K562 (cell line): ENCODE results near the gene MTPN. TPM values are rescaled to one million over a fixed set of nuclear protein-coding genes. Genes with fewer than 3 reads are reported as not detected.

Experiments used
- ARID2 ChIP-seq: fragments of 450-650 bp; IDR thresholded peaks from 2 replicates; pipeline ENCODE4 v1.6.1; 2017; ENCODE audit warnings: antibody characterized with exemption, mild to moderate bottlenecking
- CBFA2T2 ChIP-seq: fragments of 450-650 bp; conservative IDR thresholded peaks from 2 replicates; pipeline ENCODE4 v1.6.1; 2017; ENCODE audit warnings: mild to moderate bottlenecking
- CBX8 ChIP-seq: fragments of 200-600 bp; sonication (generic); IDR thresholded peaks from 2 replicates; pipeline ENCODE4 v1.6.1; 2012; ENCODE audit warnings: borderline replicate concordance, mixed run types, low read depth, mild to moderate bottlenecking, moderate library complexity, mixed read lengths, low read length, control low read depth, inconsistent platforms; ENCODE audit not compliant: poor library complexity, severe bottlenecking; ENCODE audit errors: extremely low read depth
- CEBPB ChIP-seq: fragments of 450-650 bp; IDR thresholded peaks from 2 replicates; pipeline ENCODE4 v1.6.1; 2016; ENCODE audit warnings: missing genetic modification characterization, missing compliant biosample characterization
- CREM ChIP-seq: IDR thresholded peaks from 2 replicates; pipeline ENCODE4 v1.6.1; 2014; ENCODE audit warnings: antibody characterized with exemption, low read depth
- CXXC5 ChIP-seq: fragments of 250-450 bp; sonication (Bioruptor Pico); IDR thresholded peaks from 2 replicates; pipeline ENCODE4 v1.8.0; 2022; ENCODE audit warnings: inconsistent platforms, mild to moderate bottlenecking, moderate library complexity
- EP400 ChIP-seq: fragments of 450-650 bp; IDR thresholded peaks from 2 replicates; pipeline ENCODE4 v1.6.1; 2017; ENCODE audit warnings: antibody characterized with exemption, mild to moderate bottlenecking, moderate library complexity
- EZH2 ChIP-seq: IDR thresholded peaks from 2 replicates; pipeline ENCODE4 v1.6.1; 2012; ENCODE audit warnings: low read depth, mild to moderate bottlenecking, inconsistent platforms, low read length, borderline replicate concordance
- GTF2A2 ChIP-seq: IDR thresholded peaks from 2 replicates; pipeline ENCODE4 v1.6.1; 2016; ENCODE audit warnings: mild to moderate bottlenecking, missing genetic modification characterization, missing compliant biosample characterization
- KHSRP ChIP-seq: fragments of 450-650 bp; IDR thresholded peaks from 2 replicates; pipeline ENCODE4 v1.6.1; 2017
- MCM5 ChIP-seq: fragments of 450-650 bp; IDR thresholded peaks from 2 replicates; pipeline ENCODE4 v1.6.1; 2016; ENCODE audit warnings: low read depth
- PHF20 ChIP-seq: fragments of 450-650 bp; IDR thresholded peaks from 2 replicates; pipeline ENCODE4 v1.6.1; 2018; ENCODE audit not compliant: partially characterized antibody
- POLR2A ChIP-seq: fragments of 450-650 bp; conservative IDR thresholded peaks from 2 replicates; pipeline ENCODE4 v1.6.1; 2016
- RAD21 ChIP-seq, 2 experiments: fragments of 250-450 bp in 1 of 2; fragments of 450-650 bp in 1 of 2; sonication (Bioruptor Pico) in 1 of 2; formaldehyde crosslinking in 1 of 2; IDR thresholded peaks in 1 of 2; conservative IDR thresholded peaks in 1 of 2; 2 replicates each; pipeline versions ENCODE4 v1.4.0 to v1.8.0; 2020 to 2022; ENCODE audit warnings: mild to moderate bottlenecking in 2 of 2, moderate library complexity in 1 of 2
- TARDBP ChIP-seq: fragments of 450-650 bp; IDR thresholded peaks from 2 replicates; pipeline ENCODE4 v1.6.1; 2016
- TEAD1 ChIP-seq, 2 experiments: fragments of 450-650 bp in 1 of 2; sonication (generic) in 1 of 2; formaldehyde crosslinking; IDR thresholded peaks; 2 replicates each; pipeline versions ENCODE4 v1.4.0 to v1.8.0; 2020 to 2022; ENCODE audit warnings: mild to moderate bottlenecking in 2 of 2, missing genetic modification reagents in 1 of 2
- TRIM24 ChIP-seq, 2 experiments: fragments of 450-650 bp; IDR thresholded peaks; 2 replicates each; pipeline ENCODE4 v1.6.1; 2016
- ZKSCAN3 ChIP-seq: fragments of 250-450 bp; sonication (Bioruptor Pico); IDR thresholded peaks from 2 replicates; pipeline ENCODE4 v1.4.0; 2020
- ZNF143 ChIP-seq: sonication (generic); formaldehyde crosslinking; IDR thresholded peaks from 2 replicates; pipeline ENCODE4 v1.9.0; 2022; ENCODE audit warnings: mild to moderate bottlenecking, missing genetic modification reagents
- ZNF146 ChIP-seq: IDR thresholded peaks from one replicate; pipeline ENCODE4 v1.6.1; 2018; ENCODE audit warnings: missing compliant biosample characterization; ENCODE audit not compliant: unreplicated experiment
- ZNF57 ChIP-seq: fragments of 450-650 bp; formaldehyde crosslinking; IDR thresholded peaks from 2 replicates; pipeline ENCODE4 v1.4.0; 2020; ENCODE audit warnings: mild to moderate bottlenecking, moderate library complexity
- ZZZ3 ChIP-seq: fragments of 450-650 bp; IDR thresholded peaks from 2 replicates; pipeline ENCODE4 v1.6.1; 2016; ENCODE audit warnings: antibody characterized with exemption, mild to moderate bottlenecking, moderate library complexity
- polyA plus RNA-seq, 8 experiments: library from polyadenylated mRNA; depleted of rRNA in 4 of 8; stranded (reverse) in 5 of 8; unstranded in 3 of 8; fragments of >200 nt; fragmentation: Nextera tagmentation in 2 of 8; fragmentation: Illumina TruSeq in 1 of 8; extraction: Ambion mirVana in 2 of 8; extraction: Trizol in 1 of 8; gene quantifications; 2 replicates each; pipeline versions ENCODE4 v1.2.1 to v1.2.3, GENCODE V29; 2011 to 2014; ENCODE audit warnings: inconsistent platforms in 1 of 8, missing spikeins in 1 of 8
- total RNA-seq, 7 experiments: library from RNA; depleted of rRNA in 6 of 7; stranded (reverse); fragments of >200 nt in 6 of 7; fragmentation: Illumina TruSeq in 2 of 7; extraction: Trizol in 2 of 7; gene quantifications; 2 replicates each; pipeline versions ENCODE4 v1.2.1 to v1.2.3, GENCODE V29; 2011 to 2021; ENCODE audit warnings: low replicate concordance in 1 of 7
- TF ChIP-seq, protein P1 (sequence below): fragments of 250-450 bp; sonication (Bioruptor Pico); IDR thresholded peaks from 2 replicates; pipeline ENCODE4 v1.5.0; 2020; ENCODE audit warnings: mild to moderate bottlenecking
- TF ChIP-seq, protein P2 (sequence below): sonication (generic); formaldehyde crosslinking; IDR thresholded peaks from 2 replicates; pipeline ENCODE4 v1.8.0; 2022; ENCODE audit warnings: missing genetic modification reagents, mild to moderate bottlenecking, borderline replicate concordance
- TF ChIP-seq, protein P3 (sequence below): fragments of 250-450 bp; sonication (Bioruptor Pico); IDR thresholded peaks from 2 replicates; pipeline ENCODE4 v1.5.0; 2021
- TF ChIP-seq, protein P4 (sequence below): sonication (generic); formaldehyde crosslinking; IDR thresholded peaks from 2 replicates; pipeline ENCODE4 v1.8.1; 2022; ENCODE audit warnings: missing genetic modification reagents
- TF ChIP-seq, protein P5 (sequence below): sonication (generic); formaldehyde crosslinking; IDR thresholded peaks from 2 replicates; pipeline ENCODE4 v1.8.1; 2022; ENCODE audit warnings: missing genetic modification reagents

The MTPN gene
- total and polyA plus RNA-seq, 9 of the 15 experiments (the other 6 are each of a cell fraction or from before 2014, with no cell fraction given): 68.5 to 261 (median 156) TPM

DNA sequence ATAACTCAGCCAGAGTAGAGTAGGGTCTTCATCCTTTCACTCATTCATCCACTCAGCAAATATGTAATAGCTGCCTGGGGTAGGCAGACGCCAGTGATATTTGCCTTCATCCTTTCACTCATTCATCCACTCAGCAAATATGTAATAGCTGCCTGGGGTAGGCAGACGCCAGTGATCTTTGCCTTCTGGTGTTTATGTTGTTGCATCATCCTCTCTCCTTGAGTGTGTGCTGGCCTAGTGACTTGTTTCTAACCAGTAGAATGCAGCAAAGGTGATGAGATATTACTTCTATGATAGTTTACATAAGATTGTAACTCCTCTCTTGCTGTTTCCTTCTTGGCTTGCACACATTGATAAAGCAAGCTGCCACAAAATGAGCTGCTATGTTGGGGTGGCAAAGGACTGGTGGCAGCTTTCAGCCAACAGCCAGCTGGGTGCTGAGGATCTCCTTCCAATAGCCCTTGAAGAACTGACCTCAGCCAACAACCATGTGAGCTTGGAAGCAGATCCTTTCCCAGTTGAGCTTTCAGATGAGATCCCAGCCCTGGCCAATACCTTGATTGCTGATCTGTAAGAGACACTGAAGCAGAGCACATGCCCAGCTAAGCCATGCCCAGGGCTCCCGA lies 23.2 kb upstream of the MTPN start (continued):
- TF ChIP-seq ZKSCAN3 (CRISPR knock-in tag): no peak
- TF ChIP-seq TRIM24 (IDR thresholded peaks at IDR 0.05): peak; percentile 75 to 81; a peak in 3 of 4 replicates
- TF ChIP-seq, protein P1, sequence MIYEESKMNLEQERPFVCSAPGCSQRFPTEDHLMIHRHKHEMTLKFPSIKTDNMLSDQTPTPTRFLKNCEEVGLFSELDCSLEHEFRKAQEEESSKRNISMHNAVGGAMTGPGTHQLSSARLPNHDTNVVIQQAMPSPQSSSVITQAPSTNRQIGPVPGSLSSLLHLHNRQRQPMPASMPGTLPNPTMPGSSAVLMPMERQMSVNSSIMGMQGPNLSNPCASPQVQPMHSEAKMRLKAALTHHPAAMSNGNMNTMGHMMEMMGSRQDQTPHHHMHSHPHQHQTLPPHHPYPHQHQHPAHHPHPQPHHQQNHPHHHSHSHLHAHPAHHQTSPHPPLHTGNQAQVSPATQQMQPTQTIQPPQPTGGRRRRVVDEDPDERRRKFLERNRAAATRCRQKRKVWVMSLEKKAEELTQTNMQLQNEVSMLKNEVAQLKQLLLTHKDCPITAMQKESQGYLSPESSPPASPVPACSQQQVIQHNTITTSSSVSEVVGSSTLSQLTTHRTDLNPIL (CRISPR knock-in tag): no peak
- TF ChIP-seq ZZZ3: no peak
- TF ChIP-seq, protein P2, sequence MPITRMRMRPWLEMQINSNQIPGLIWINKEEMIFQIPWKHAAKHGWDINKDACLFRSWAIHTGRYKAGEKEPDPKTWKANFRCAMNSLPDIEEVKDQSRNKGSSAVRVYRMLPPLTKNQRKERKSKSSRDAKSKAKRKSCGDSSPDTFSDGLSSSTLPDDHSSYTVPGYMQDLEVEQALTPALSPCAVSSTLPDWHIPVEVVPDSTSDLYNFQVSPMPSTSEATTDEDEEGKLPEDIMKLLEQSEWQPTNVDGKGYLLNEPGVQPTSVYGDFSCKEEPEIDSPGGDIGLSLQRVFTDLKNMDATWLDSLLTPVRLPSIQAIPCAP (CRISPR knock-in tag): no peak
- no peak for TF ChIP-seq ZNF146 (CRISPR knock-in tag)
- TF ChIP-seq, protein P3, sequence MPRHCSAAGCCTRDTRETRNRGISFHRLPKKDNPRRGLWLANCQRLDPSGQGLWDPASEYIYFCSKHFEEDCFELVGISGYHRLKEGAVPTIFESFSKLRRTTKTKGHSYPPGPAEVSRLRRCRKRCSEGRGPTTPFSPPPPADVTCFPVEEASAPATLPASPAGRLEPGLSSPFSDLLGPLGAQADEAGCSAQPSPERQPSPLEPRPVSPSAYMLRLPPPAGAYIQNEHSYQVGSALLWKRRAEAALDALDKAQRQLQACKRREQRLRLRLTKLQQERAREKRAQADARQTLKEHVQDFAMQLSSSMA (CRISPR knock-in tag): no peak
- no peak for TF ChIP-seq EZH2
- no peak for TF ChIP-seq TEAD1 (CRISPR knock-in tag; IDR thresholded peaks at IDR 0.05)
- TF ChIP-seq CREM: no peak
- no peak for TF ChIP-seq ZNF57 (CRISPR knock-in tag)
- TF ChIP-seq, protein P4, sequence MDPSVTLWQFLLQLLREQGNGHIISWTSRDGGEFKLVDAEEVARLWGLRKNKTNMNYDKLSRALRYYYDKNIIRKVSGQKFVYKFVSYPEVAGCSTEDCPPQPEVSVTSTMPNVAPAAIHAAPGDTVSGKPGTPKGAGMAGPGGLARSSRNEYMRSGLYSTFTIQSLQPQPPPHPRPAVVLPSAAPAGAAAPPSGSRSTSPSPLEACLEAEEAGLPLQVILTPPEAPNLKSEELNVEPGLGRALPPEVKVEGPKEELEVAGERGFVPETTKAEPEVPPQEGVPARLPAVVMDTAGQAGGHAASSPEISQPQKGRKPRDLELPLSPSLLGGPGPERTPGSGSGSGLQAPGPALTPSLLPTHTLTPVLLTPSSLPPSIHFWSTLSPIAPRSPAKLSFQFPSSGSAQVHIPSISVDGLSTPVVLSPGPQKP (CRISPR knock-in tag): no peak
- TF ChIP-seq ARID2: no peak
- TF ChIP-seq KHSRP: no peak
- TF ChIP-seq CBFA2T2: no peak
- TF ChIP-seq PHF20: no peak
- TF ChIP-seq CXXC5: peak; percentile 44; the same call in 1 of the 2 replicates
- TF ChIP-seq CBX8: no peak
- no peak for TF ChIP-seq TARDBP
- peak; percentile 60 for TF ChIP-seq EP400
- no peak for TF ChIP-seq MCM5
- TF ChIP-seq CEBPB: peak; percentile 80
- no peak for TF ChIP-seq POLR2A
- TF ChIP-seq ZNF143 (CRISPR knock-in tag): no peak
- TF ChIP-seq, protein P5, sequence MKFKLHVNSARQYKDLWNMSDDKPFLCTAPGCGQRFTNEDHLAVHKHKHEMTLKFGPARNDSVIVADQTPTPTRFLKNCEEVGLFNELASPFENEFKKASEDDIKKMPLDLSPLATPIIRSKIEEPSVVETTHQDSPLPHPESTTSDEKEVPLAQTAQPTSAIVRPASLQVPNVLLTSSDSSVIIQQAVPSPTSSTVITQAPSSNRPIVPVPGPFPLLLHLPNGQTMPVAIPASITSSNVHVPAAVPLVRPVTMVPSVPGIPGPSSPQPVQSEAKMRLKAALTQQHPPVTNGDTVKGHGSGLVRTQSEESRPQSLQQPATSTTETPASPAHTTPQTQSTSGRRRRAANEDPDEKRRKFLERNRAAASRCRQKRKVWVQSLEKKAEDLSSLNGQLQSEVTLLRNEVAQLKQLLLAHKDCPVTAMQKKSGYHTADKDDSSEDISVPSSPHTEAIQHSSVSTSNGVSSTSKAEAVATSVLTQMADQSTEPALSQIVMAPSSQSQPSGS (CRISPR knock-in tag): no peak
- 0 out of 4 replicates have a peak, but pooled peaks of 1 of the 2 experiments have one; percentile 2 for TF ChIP-seq RAD21 (CRISPR knock-in tag; conservative IDR thresholded peaks at IDR 0.05 in 1 of 2, IDR thresholded peaks at IDR 0.05 in 1 of 2)
- no peak for TF ChIP-seq GTF2A2 (tag)
